Endothelial cell of hepatic sinusoid (primary cell): ENCODE data around the gene PRSS38.

Experiments used
- in situ Hi-C: cut with HindIII; loops from 2 replicates; pipeline ENCODE4 v1.10.0; 2017; ENCODE audit warnings: low sequenced_read_pairs

PRSS38 gene

DNA sequence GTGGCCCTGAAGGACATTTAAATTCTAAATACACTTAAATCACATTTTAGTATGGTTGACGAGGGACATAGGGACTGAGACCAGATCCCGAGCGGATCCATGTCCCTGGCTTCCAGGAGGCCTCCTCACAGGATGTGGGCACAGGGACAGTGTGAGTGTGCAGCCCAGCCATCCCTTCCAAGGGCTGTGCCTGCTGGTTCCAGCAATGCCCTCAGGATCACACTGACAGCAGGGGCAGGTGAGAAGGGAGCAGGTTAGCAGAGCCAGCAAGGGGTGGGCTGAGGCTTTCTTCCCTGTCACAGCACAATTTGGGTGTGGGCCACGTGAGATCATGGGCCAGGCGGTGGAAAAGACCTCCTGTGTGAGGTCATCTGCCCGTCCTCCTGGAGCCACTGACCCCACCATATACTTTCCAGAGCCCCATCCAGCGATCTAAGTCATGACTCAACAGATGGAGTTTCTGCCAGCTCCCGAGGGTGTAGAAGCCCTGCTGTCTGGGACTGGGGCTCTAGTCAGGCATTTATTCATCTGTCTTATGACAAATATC, 37.0 kb upstream of the PRSS38 start:
- in situ Hi-C loops: no loop called here

DNA sequence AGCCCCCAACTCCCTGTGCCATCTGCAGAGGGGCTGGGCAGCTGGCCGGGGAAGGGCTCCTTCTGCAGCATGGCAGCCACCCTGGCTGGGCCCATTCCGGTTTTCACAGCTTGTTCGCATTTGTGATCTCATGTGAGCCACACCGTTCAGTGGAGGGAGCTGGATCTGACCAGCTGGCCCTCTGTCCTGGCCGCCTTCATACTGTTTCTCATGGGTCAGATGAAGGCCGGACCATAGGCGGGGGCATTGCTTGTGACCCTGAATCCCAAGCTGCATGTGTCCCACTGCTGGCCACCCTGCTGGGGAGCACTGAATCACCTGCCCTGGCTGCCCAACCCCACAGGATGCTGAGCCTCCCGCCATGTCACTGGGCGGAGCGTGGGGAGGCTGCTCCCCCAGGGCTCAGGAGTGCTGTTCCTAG, 36.4 kb upstream of the PRSS38 start:
- in situ Hi-C loops: no loop called here

DNA sequence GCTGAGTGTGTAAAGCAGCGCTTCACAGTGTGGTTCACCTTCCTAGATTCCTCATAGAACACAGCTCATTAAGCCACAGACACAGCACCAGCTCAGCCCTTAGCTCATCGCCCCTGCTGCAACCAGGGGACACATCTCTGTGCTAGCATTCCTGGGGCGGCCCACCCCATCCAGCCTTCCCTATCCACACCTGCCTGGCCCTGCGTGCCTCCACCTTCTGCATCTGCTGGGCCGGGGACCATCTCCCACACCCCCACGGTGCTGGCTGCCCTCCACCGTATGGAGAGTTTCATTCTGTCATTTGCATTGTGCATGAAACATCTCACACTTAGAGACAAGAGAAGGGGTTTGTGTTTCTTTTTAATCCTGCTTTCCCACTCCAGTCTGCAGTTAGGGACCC, 35.8 kb upstream of the PRSS38 start:
- in situ Hi-C loops: no loop called here

DNA sequence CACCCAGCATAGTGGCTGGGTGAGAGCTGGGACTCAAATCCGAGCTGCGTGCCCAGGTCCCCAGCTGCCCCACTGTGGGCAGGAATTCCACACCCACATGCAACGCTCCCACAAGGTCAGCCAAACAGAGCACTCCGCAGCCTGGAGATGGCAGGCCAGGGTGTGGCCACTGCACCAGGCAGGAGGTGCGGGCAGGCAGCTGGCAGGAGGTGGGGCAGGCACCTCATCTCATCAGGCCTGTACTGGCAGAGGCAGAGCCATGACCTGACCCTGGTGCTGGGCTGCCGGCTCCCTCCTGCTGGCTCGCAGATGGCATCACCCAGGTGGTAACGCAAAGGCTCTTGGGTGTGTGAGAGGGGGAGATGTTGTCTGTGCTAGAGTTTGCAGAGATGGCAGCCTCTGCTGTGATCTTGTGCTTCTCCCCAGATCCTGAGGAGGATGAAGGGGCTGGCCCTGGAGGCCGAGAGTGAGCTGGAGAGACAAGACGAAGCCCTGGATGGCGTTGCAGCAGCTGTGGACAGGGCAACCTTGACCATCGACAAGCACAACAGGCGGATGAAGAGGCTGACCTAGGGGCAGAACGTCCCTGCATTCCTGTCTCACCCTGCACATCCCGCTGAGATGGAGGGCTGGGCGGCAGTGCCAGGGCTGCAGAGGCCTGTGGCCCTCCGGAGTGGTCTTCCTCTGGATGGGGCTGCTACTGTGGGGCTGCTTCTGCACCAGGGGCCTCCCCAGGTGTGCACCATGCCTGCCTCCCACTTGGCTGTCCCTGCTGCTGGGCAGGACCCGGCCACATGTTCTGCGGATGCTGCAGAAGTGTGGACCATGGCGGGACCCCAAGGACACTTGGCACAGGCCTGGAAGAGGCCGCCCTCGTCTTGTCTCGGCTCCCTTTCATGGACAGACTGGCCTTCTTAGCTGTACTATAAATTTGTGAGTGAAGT, 35.1 kb upstream of the PRSS38 start:
- in situ Hi-C loops: no loop called here

DNA sequence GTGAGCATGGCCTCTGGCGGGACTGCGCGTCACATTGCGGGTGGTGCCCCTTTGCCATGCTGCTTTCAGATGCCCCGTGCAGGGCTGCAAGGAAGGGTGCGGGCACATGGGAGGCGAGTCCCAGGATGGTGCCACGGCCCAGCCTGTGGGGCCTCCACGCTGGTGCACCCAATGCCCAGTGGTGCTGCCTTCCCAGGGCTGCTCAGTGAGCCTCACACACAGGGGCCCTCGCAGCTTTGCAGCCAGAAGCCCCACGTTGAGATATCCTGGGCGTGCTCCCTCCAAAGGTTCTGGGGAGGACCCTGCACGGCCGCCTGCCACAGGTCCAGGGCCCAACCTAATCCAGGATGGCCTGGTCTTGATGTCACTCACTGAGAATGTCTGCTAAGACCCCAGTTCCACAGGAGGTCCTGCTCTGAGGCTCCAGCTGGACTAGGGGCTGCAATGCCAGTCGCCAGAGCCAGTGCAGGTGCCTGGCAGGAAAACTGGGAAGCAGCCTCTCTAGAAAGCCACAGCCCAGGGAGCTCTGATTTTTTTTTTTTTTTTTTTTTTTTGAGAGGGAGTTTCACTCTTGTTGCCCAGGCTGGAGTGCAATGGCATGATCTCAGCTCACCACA, 34.1 kb upstream of the PRSS38 start:
- in situ Hi-C loops: no loop called here

DNA sequence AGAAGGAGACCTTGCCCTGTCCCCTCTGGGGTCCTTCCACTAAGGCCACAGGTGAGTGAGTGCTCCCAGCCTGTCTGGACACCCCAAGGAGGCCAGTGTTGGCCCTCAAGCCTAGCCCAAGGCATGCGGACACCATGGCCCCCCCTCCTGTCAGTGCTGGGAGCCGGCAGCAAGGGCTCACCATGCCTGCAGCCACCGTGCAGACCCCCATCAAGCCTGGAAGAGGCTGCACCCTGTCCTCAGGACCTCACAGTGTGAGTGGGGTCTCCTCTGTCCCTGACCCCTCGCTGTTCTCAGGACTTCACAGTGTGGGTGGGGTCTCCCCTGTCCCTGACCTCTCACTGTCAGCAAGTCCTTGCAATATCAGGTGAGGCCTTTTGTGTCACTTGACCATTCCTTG, 33.2 kb upstream of the PRSS38 start:
- in situ Hi-C loops: no loop called here

DNA sequence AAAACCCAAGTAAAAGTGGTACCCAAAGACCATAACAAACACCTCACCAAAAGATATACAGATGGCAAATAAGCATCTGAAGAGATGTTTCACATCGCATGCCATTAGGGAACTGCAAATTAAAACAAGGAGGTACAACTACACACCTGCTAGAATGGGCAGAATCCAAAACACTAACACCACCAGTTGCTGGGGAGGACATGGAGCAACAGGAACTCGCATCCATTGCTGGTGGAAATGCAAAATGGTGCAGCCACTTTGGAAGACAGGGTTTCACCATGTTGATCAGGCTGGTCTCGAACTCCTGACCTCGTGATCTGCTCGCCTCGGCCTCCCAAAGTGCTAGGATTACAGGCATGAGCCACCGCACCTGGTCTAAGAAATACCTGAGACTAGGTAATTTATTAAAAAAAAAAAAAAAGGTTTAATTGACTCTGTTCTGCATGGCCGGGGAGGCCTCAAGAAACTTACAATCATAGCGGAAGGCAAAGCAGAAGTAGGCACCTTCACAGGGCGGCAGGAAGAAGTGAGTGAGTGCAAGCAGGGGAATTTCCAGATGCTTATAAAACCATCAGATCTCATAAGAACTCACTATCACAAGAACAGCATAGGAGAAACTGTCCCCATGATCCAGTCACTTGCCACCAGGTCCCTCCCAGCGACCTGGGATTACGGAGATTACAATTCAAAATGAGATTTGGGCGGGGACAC, 30.2 kb upstream of the PRSS38 start:
- in situ Hi-C loops: no loop called here

DNA sequence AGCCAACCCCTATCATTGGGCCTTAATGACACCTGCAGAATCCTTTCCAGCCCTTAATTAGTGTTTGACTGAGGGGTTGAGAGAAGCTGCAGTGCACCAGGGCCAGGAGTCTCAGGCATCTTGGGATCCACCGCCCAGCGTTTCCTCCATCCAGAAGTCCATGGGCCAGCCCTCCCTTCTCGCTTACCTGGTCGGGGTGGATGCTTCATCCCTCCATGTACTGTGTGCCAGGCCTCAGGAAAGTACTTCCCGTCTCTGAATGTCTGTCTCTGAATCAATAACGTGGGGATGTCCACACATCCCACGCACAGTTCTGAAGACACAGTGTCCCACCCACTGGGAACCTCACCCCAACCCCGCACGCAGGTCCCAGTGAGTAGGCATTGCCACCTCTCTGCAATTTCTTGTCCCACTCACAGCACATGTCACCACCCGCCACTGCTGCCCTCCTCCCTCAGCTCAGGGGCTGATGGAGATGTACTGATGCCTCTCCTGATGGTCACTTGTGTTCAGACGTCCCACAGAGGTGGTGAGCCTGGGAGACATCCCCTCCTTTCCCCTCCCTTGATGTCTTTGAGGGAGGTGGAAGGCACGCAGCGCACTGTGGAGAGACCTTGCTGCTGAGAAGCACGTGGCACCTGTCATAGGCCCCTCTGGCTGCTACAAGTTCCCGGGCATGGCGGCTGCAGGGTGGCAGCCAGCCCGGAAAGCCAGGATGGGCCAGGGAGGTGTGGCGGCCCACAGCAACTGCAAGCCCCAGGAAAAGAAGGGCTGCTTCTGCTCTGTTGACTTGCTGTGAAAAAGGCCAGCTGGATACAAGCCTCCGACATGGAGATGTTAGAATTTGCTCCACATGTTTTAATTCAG, 29.4 kb upstream of the PRSS38 start:
- in situ Hi-C loops: no loop called here

DNA sequence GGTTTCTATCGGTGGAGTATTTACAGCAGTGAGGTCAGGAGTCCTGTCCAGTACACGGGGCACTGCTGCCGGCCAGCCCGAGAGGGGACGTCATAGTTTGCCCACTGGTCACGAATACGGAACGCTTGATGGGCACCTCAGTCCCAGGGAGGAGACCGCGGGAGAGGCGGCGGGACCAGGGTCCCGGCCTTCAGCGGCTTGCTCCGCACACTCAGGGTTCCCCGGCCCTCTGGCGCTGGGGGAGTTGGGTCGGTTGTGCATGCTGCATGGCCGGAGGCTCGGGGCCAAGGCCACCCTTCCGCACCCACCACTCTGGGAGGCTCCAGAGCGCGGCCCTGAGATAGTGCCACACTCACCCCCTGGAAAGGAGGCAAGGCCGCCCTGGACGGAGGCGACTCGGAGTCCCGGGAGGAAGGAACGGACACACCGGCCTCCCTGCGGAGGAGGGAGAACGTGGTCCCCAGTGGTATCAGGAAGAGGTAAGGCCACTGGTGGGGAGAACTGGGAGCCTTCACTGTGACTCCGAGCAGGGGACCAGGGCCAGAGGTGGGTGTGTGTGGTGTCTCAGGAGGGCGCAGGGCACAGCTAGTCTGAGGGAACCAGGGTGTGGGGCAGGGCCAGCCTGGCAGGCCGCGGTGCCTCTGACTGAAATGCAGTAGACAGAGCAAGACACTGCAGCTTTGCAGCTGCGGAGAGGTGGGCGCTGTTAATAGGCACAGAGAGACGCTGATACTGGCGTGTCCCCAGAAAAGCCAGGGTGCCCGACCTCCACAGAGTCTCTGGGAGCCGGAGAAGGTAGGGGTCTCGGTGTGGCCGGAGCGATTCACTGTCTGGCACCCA, 28.6 kb upstream of the PRSS38 start:
- in situ Hi-C loops: no loop called here

DNA sequence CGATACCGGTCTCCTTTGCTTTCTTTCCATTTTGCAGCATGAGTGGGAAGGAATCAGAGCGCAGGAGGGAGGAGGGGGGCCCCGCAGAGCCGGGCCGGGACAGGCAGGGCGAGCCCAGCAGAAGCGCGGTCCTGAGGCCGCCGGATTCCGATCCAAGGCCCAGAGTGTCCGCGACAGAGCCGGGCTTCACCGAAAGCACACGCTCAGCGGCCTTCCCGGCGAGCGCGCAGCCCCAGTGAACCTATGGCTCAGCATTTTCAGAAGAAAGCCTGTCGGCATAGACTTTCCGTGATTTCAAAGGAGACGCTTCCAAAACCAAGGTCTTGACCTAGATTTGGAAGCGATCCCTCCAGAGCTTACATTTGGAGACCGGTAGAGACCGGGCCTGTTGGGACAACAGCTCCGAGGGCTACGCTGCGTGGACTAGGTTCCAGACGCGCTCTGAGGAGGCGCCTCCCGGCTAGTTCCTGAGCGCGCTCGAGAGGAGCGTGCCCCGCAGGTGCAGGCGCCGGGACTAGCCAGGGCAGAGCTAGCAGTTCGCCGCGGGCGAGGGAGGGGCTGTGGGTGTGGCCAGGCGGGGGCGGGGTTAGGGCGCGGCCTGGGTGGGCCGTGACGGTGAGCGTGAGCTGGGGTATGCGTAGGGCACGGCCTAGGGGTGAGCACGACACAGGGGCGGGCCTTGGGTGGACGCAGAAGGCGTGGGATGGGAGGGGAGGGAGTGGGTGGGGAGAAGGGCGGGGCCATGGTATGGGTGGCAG, 27.8 kb upstream of the PRSS38 start:
- in situ Hi-C loops: no loop called here

DNA sequence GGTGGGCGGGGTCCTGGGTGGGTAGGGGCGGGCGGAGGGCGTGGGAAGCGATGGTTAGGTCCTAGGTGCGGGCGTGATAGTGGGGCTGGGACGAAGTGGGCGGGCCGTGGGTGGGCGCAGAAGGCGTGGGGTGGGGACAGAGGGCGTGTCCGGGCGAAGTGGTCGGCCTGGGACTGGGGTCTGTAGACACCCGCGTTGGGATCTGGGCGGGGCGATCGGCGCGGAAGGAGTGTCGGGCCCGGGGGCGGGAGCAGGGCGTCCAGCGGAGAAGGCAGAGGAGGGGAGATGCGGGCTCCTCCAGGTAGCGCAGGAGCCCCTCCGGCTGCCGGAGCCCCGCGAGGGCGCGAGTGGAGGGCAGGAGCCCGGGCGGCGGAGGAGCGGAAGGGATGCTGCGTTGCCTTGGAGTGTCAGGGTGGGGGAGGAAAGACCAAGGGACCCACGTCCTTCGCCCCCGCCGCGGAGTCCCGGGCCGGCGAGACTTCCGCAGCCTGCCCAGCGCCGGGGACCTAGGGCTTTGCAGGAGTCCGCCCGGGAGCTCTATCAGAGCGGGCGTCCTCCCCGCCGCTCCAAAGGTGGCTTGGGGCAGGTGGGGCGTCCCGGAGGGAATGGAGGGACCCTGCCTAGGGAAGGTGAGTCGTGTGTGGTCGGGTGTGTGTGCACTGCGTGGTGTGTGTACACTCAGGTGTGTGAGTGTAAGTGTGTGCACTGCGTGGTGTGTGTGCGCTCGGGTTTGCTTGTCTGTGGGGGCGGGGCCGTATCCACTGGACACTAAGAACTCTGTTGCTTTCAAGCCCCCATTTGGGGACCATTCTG, 27.0 kb upstream of the PRSS38 start:
- in situ Hi-C loops: no loop called here

DNA sequence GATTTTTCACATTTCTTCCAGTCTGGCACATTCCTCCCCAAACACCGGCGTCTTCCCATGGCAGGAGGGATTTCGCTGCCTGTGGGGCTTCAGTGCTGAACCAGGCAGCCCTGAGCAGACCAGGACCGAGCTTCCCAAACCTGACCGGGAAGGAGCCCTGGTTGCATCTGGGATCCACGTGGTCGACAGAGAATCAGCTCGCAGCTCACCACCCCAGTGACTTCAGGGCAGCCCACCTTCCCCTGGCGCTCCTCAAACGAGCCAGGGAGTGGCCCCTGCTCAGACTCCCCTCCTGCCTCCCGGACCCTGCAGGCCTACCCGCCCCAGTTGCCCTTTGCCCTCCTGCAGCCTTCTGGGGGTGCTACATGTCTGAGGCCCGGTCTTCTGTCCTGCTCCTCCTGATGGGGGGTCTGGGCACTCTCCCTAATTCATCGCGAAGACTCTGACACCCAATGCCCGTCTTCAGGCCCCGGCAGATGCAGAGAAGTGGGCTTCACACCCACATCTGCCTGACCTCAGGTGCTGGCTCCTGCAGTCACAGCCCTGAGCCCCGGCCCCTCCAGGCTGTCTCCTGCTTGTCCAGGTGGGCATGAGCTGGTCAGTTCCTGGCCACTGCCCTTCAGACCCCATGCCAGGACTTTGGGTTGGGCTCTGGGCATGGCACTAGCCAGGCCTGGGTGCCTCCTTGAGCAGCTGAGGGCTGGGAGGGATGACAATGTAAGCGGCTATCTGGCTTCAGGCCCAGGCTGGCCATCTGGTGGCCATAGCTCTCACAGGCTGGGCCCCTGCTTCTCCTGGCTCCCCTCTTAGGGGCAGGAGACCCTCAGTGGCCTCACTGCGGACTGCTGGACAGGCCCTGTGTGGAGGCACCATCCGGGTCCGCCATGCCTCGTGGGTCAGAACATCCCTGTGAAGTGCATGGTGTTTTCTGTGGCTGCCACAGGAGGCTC, 26.1 kb upstream of the PRSS38 start:
- in situ Hi-C loops: no loop called here

DNA sequence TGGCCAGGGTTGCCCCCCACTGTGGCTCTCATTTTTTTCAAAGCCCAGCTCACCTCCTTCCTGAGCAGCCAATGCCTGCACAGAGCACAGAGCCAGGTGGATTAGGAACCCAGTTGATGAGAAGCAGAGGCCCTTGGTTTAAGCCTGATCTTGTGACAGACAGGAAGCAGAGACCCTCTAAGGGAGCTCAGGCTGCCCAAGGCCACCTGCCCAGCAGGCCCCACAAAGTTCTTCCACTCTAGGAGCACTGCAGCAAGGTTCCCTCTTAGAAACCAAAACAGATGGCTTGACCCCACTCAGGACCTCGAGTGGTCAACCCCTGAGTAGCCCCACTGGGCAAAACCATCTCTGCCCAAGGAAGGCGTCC, 25.5 kb upstream of the PRSS38 start:
- in situ Hi-C loops: no loop called here

DNA sequence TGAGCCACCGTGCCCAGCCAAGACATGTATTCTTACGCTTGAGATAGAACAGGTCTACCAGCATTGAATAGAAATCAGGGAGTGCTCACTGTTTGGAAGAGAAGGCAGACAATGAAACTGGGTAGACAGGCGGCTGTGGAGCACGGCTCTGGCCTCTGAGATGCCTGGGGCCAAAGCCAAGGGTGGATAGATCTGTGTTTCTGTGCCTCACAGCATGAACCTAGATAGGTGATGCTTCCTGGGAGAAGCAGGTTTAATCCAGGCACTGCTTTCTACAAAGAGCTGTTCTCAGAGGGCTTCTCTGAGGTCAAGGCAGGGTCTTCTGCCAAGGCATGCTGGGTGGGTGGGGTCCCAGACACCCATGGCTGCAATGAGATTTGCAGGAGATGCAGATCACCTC, 24.6 kb upstream of the PRSS38 start:
- in situ Hi-C loops: no loop called here

DNA sequence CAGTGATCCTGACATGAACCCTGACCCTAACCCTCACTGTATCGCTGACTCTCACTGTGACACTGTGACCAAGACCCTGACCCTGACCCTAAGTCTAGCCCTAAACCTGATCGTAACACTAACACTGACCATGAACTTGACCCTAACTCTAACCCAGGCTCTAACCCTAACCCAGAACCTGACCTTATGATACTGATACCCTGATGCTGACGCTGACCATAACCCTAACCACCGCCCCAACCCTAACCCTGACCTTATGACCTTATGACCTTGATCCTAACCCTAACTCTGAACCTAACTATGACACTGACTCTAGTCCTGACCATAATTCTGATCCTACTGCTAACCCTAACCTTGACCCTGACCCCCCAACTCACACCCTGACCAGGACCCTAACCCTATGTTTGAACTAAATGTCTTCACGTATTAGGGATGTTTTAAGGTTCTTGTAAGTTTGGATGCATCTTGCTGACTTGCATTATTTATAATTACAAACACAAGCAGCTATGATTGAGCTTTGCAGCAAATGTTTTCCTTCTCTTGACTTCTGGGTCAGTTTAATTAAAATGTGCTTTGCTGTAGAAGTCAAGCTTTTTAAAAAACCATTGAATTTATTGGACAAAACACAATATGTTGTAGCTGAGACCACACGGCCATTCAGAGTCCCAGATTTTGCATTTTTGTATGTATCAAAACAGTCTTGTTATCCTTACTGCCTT, 23.9 kb upstream of the PRSS38 start:
- in situ Hi-C loops: no loop called here
